Islet precursor cell (in vitro differentiated cells): Measurements from ENCODE around the gene OR2T6.
"Not testable (repeated sequence)": the region's sequence is repeated elsewhere in the genome, so short reads cannot be mapped to it uniquely, and the experiment has no call there.

Experiments used
- DNase-seq: peaks from one replicate; pipeline ENCODE4 v3.0.0-alpha.2; 2018

Gene OR2T6

GRCh38 chr1:248433811-248434415 is 58.4 kb downstream of the OR2T6 start:
- not testable (repeated sequence) for DNase-seq

GRCh38 chr1:248434913-248435312 is 59.4 kb downstream of the OR2T6 start:
- DNase-seq = not testable (repeated sequence)

GRCh38 chr1:248436303-248436702 is 60.8 kb downstream of the OR2T6 start:
- not testable (repeated sequence) for DNase-seq

GRCh38 chr1:248438668-248439067 is 63.1 kb downstream of the OR2T6 start:
- not testable (repeated sequence) for DNase-seq

GRCh38 chr1:248439283-248439682 is 63.7 kb downstream of the OR2T6 start:
- not testable (repeated sequence) for DNase-seq
